GM23248 (cell line): ENCODE measurements around the gene KCNJ9.

ENCODE experiments used
- EZH2 ChIP-seq: fragments of 200-600 bp; sonication (generic); IDR thresholded peaks from 2 replicates; pipeline ENCODE4 v1.6.1; 2018; ENCODE audit warnings: antibody characterized with exemption, mild to moderate bottlenecking; ENCODE audit not compliant: insufficient read depth, poor library complexity, severe bottlenecking
- EZH2phosphoT487 ChIP-seq: fragments of 200-600 bp; sonication (generic); IDR thresholded peaks from 2 replicates; pipeline ENCODE4 v1.6.1; 2018; ENCODE audit warnings: antibody characterized with exemption, moderate library complexity, mild to moderate bottlenecking, low read depth; ENCODE audit not compliant: insufficient read depth

DNA sequence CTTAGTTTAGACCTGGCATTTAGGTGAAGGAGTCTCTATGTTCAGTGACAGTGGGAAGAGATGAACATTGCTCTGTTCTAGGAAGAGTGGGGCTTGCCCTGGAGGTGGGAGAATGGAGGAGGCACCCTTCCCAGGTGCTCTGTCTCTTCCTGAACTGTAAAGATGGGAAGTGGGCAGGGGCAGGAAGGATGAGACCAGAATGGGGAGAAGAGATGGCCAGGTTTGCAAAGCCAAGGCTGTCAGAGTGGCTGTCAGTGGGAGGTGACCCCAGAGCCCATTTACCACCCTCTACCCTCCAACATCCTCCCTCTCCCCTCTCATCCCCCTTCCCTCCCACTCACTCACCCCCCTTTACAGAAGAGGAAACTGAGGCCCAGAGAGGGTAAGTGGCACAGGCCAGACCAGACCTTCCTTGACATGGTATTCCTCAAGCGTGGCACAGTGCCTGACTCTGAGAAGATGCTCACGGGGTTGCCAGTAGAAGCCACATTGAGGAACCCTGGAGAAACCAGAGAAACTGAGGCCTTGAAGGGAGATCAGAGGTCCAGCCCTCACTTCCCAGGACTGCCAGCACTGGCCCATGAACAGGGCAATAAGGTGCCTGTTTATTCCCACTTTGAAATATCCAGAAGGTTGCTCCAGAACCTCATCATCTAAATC, 18.5 kb downstream of the KCNJ9 start:
- TF ChIP-seq EZH2 (no peak), EZH2phosphoT487 (no peak)
